Choroid plexus epithelial cell (primary cell): ENCODE measurements around the gene NXN.

Experiments used
- DNase-seq: peaks from one replicate; pipeline ENCODE4 v3.0.0-alpha.2; 2010; ENCODE audit warnings: low read depth
- H3K4me3 ChIP-seq: 2 replicates; pipeline ENCODE4 v1.5.1; 2011; ENCODE audit warnings: low read depth, mild to moderate bottlenecking, control low read depth, low read length, moderate library complexity
- CTCF ChIP-seq: conservative IDR thresholded peaks from 2 replicates; pipeline ENCODE4 v1.5.1; 2011; ENCODE audit warnings: low read depth, mild to moderate bottlenecking, control low read depth, inconsistent platforms, low read length, moderate library complexity

Gene NXN

DNA sequence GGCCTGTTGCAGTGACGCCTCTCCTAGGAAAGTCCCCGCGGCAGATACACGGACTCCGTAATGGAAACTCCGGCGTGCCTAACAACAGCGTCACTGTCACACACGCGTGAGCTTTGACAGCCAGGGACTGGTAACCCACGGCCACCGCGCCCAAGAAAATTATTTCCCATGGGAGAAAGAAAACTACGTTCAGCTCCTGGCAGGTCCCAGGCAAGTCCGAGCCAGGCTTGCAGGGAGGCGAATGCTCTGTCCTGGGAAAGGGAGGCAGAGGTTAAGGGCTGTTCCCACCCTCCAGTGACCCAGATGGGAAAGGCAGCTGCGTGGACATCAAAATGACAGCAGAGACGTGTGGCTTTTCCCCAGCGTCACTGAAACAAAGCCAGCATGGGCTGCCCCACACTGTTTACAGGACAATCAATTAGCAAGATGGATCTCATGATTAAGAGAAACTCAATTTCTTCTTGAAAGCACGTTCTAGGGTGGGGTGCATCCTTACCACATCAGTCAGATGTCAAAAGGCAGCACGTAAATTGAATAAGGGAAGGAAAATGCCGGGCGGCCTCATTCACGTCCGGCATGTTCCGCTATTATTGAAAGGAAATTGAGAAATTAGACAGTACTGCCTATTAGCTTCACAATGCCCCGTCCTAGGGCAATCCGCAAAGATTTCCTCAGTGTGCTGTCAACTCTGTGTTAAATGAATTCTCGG lies 82.5 kb downstream of the NXN start:
- DNase-seq, result no peak
- no peak overlapping the region for H3K4me3 ChIP-seq
- TF ChIP-seq CTCF, result no peak

DNA sequence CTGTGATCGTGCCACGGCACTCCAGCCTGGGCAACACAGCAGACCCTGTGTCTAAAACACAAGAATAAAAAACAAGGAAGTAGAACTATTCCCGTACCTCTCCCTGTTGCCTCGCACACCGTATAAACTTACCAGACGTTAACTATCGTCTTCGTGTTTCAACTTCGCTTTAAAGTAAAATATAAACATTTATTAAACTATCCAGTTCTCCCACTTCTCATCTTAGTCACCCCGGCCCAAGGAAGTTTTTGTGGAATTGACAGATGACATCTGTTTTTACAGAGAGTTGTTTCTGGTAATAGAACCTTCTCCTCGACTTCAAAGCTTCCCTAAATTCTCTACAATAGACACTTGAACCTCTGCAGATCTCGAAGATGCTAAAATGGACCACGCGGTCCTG lies 83.1 kb downstream of the NXN start:
- no peak overlapping the region for H3K4me3 ChIP-seq
- no peak for DNase-seq
- no peak for TF ChIP-seq CTCF

- H3K4me3 ChIP-seq, result no peak overlapping the region
- no peak for TF ChIP-seq CTCF
- no peak for DNase-seq
These were observed 86.6 kb downstream of the NXN start for GRCh38 chr17:892958-893357.

DNA sequence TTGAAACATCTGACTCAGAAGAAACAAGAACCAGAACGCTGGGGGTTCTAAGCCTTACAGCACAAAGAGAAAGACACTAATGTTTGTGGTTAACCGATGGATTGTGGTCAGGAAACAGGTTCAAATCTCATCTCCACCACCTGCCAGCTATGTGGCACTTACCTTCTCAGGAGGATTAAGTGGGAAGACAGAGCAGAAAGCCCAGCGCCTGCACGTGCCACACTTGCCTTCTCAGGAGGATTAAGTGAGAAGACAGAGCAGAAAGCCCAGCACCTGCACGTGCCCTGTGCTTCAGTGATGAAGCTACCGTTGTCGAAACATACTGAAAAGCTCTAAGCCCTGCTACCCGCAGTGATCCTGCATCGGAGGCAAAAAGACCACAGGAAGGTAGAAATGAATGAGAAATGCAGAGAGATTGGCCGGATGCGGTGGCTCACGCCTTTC lies 90.6 kb downstream of the NXN start:
- H3K4me3 ChIP-seq, result no peak overlapping the region
- DNase-seq, result no peak

DNA sequence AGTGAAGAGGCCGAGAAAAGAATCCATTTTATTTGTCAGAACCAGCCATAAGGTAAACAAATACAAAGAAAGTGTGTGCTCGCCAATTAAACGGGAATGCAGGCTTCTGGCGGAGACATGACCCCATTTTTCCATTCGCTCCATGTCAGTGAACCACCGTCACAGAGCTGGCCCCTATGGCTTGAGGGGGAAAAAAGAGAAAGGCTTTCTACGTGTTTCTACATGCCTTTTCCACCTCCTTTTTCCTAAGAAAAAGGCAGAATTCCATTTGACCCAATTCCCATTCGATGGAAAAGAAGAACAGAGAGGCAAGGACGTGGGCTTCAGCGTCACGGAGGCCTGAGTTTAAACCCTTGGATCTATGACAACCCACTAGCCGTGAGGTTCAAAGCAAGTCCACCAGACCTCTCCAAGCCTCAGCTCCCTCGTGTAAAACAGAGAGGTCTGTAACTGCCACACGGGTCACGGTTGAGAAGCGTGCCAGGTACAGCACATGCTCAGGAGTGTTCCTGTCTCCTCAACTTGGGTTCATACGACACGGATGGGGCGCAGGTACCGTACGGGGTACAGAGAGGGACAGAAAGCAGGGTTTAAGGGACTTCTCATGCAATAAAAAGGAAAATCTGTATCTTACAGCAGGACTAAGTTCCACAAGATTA lies 91.9 kb downstream of the NXN start:
- DNase-seq, result no peak
- no peak for TF ChIP-seq CTCF
- H3K4me3 ChIP-seq, result no peak overlapping the region

More for the DNA sequence above, 90.6 kb downstream of the NXN start:
- no peak for TF ChIP-seq CTCF

GRCh38 chr17:885971-886571 lies 93.5 kb downstream of the NXN start:
- H3K4me3 ChIP-seq, result no peak overlapping the region
- no peak for TF ChIP-seq CTCF
- no peak for DNase-seq
